ENCODE measurements around the gene CRIM1.

DNA sequence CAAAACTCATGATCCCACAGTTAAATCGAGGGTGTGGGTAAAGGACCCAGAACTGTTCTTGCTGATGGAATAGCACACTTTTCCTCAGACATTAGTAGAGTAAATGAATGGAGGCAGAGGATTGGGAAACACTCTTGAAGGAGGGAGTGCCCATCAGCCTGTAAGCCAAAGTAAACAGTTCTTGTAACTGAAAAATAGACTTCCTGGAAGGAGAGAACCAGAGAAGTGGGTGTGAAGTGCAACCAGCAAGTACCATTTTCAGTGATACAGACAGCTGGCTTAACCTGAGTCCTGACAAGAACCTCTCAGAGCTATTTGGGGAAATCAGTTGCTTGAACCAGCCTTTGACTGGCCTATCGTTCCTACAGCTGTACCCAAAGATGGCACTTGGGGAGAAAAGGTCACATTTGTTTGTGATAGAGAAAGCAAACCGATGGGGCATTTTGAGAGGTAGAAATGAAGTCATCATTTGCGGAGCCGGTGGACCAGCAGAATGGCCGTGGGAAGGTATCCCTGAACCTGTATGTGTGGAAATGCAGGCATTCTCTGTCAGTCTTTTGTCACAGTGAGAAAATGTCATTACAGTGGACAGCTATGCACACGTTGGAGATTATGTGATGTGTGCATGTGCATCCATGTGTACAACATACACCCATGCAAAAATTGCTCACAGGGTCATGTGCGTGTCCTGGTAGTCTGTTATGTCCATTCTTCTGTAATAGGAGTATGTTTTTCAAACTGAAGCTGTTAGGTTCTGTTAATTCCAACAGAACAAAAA lies 17.8 kb downstream of the CRIM1 start:
- TF ChIP-seq, protein P1, sequence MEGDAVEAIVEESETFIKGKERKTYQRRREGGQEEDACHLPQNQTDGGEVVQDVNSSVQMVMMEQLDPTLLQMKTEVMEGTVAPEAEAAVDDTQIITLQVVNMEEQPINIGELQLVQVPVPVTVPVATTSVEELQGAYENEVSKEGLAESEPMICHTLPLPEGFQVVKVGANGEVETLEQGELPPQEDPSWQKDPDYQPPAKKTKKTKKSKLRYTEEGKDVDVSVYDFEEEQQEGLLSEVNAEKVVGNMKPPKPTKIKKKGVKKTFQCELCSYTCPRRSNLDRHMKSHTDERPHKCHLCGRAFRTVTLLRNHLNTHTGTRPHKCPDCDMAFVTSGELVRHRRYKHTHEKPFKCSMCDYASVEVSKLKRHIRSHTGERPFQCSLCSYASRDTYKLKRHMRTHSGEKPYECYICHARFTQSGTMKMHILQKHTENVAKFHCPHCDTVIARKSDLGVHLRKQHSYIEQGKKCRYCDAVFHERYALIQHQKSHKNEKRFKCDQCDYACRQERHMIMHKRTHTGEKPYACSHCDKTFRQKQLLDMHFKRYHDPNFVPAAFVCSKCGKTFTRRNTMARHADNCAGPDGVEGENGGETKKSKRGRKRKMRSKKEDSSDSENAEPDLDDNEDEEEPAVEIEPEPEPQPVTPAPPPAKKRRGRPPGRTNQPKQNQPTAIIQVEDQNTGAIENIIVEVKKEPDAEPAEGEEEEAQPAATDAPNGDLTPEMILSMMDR (IDR thresholded peaks at IDR 0.05), result no peak
- TF ChIP-seq POLR2A (IDR thresholded peaks at IDR 0.05), result no peak
